HG03342 (cell line): ENCODE results near the gene ZNF365.
"Not testable (repeated sequence)": the region's sequence is repeated elsewhere in the genome, so short reads cannot be mapped to it uniquely, and the experiment has no call there.

Experiments used
- ATAC-seq: cut with Tn5 transposase; IDR thresholded peaks from one replicate; pipeline ENCODE4 v1.9.1; 2021; ENCODE audit warnings: mild to moderate bottlenecking, moderate library complexity; ENCODE audit not compliant: unreplicated experiment

The ZNF365 gene

DNA sequence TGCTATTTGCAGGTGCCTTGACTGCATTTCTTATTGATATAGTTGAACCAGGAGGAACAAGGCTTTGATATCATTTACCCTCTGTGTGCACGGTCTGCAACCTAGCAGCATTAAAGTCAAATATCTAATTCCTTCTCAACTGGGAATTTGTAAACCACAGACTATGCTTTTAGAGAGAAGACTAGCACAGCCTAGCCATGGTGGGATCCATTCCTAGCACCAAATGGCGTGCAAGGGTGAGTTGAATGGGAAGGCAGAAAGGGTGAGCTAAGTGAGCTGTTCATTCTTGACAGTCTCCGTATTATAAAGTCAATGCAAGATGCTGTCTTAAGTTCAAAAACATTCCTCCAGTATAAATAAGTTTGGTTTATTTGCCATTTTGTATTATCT lies 2.9 kb downstream of the ZNF365 start:
- ATAC-seq, result no peak

DNA sequence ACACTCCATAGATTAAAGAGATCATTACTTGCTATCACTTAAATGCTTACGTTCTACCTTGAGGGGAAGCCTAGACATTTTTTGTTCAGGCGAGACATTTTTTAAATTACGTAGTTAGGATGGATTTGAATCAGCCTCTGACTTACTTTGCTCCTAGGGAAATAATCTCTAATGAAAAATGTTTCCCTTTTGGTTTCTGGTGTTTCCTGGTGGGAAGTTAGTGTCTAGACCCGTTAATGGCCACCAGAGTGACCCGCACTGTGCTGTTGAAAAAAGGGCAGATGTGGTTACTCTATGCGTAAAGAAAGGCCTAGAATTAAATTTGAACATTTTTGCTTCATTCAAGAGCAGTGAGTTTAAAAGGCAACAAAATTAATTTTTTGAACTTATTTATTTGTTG lies 3.8 kb downstream of the ZNF365 start:
- no peak for ATAC-seq

DNA sequence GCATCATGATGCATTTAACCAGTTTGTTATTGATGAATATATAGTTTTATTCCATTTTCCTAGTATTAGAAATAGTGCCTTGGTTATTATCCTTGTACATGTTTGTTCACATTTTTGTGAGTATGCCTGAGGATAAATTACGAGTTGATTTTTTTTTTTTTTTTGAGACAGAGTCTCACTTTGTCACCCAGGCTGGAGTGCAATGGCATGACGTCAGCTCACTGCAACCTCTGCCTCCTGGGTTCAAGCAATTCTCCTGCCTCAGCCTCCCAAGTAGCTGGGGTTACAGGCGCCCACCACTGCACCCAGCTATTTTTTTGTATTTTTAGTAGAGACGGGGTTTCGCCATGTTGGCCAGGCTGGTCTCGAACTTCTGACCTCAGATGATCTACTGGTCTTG lies 4.7 kb downstream of the ZNF365 start:
- ATAC-seq, result not testable (repeated sequence)

DNA sequence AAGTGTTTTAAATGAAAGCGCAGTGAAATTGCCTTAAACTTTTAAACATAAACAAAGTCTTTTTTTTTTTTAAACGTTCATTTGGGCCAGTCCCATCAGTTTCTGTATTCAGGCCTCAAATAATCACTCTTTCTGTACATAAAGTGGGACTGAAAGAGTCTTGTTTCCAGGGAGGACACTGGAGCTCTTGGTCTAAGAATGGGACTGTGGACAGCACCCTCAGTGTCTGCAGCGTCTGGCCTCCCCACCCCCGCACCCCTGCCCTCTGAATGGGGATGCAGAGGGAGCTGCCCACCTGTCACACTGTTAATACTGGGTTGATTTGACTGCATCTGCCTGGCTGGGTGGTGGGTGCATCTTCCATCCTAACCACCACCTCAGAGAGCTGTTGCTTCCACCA lies 5.2 kb downstream of the ZNF365 start:
- ATAC-seq, result no peak

DNA sequence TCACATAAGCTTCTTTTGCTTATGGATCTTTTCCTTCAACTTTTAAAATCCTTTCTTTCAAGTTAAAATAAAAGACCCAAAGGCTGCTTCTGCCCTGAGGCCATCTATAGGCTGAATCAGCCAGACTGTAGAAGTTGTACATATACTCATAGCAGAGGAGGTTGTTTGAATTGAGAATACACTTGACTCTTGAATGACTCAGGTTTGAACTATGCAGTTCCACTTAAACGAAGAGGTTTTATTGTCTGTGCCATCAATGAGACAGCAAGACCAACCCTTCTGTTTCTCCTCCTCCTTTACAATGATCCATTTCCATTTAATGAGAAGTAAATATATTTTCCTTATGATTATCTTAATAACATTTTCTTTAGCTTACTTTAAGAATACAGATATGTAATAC lies 5.8 kb downstream of the ZNF365 start:
- no peak for ATAC-seq

DNA sequence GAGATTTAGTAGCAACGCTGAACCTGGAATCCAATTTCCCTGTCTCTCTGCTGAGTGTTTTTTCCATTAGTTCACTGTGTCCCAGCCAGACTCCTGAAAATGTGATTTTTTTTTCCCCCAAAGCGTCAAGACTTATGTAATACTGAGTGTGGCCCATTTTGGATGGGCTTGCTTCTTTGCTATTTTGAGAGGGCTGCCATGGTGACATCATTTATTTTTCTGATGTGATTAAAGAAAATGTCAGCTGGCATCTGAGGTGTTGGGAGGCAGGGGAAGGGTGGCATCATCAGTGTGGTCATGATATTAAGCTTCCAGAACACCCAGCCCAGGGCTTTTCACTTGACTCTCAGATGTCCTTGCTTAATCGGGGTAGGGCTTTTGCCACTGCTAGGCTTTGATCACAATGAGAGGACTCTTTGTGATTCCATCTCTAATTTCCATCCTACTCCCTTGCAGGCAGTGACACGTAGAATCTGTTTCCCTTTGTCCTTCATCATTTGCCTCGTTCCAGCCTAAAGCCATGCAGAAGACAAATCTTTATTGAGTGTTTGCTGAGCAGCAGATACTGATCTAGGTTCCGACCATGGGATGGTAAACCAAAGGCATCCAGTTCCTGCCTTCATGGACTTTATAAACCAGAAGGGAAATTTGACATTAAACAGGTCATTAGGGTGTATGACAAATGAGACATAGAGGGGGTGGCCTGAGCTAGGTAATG lies 7.4 kb downstream of the ZNF365 start:
- ATAC-seq, result no peak

DNA sequence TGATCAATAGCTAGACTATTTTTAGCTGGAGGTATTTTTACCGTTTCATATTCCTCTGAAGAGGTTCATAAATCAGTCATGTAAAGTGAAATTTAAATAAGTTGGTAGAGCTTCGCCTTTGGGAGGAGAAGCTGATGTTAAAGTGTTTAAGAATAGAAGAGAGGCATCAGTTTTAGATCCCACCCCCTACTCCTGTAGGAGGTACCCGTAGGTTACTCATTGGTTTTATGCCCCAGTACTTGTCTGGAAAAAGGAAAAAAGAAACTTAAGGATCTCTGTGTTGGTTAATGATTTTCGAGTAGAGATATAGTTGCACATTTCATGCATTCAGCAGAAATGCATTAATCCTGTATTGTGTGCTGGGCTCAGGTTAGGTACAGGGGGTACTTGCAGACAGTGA lies 8.7 kb downstream of the ZNF365 start:
- ATAC-seq, result no peak

DNA sequence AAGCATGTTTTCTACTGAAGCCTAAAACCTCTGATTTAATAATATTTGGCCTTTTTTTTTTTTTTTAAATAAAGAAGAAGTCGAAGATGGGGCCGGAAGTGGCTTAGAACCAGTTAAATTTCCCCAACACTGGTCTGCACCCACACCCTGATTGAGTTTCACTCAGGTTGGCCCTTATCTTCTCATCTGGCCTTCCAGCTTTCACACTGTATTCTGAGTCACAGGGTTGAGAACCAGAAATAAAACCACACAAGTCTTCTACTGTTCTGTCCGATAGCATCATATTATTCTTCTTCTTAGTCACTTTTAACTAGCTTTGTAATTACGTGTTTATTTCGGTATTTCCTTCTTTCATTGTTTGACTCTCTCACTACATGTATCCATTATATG lies 9.9 kb downstream of the ZNF365 start:
- ATAC-seq, result no peak

DNA sequence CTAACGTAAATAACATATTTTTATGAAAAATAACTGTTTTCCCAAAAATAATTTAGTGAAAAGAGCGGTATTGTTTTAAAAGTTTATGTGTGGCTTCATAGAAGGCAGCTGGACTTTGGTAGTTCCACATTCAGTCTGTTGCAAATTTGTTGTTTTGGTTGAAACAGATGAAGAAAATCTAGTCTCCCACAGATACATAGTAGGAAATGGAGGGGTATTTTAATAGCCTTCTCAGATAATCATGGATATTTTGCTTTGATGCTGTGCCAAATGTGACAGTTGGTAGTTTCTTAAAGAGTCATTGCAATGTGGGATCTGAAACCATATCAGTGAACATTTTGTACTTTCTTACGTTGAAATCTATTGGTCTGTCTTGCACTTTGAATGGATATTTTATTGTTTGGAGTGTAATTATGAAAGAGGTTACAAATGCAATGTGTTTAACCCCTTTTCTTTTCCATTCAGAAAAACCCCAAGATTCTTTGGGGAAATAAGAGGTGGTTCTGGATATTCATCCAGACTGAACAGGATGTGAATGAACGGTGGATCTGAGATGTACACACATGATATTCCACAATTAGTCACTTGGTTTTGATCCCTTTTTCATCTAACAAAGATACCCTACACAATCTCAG lies 10.4 kb downstream of the ZNF365 start:
- ATAC-seq, result no peak

DNA sequence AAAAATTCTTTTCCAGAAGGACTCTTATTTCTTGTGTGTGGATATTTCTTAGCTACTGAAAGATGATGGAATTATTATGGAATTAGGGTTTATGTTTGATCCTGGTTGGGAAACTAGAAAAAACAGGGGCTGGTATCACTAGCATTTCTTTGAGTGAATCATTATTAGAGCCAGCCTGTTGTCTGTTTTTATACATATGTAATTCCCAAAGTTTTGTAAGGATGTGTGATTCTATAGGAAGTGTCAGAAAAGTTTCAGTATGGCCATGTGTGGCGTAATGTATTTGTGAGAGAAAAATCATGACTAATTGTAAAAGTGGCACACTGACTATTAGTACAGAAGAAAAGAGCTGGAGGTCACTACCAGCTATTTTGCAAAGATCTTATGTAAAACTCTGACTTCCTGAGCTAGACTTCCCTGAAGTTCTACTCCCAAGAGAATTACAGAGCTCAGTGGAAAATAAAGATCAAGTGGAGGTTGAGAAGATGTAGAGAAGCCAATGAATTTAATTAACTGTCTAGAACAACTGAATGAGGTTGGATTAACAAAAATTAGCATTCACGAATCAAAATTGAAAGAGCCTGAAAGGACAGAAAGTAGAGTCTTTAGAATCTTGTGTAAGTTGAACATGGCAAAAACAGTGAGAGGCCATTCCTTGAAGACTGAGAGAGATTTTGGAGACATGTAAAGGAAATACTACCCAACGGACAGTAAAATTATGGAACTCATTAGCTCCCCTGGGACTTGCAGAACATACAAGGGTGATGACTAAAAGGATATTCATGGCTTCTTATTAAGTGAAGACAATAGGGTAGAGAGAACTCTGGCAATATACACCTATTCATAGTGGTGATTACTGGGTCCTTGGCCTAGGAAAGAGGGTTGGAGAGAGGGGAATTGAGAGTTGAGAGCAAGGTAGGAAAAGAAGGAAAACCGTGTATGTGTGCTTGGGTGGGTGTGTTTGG lies 12.5 kb downstream of the ZNF365 start:
- no peak for ATAC-seq

DNA sequence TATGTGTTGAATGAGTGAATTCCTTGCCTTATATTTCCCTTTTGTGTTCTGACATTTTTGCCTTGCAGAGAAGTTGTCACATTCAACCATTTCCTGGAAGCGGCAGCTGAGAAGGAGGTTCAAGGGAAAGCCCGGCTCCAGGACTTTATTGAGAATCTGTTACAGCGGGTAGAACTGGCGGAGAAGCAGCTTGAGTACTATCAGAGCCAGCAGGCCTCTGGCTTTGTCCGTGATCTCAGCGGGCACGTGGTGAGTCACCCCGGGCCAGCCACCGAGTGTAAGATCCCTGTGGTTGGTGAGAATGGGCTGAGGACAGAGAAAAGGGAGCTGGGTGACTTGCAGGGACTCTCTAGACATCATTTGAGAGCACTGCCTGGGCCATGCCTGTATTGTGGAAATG lies 14.2 kb downstream of the ZNF365 start:
- no peak for ATAC-seq

DNA sequence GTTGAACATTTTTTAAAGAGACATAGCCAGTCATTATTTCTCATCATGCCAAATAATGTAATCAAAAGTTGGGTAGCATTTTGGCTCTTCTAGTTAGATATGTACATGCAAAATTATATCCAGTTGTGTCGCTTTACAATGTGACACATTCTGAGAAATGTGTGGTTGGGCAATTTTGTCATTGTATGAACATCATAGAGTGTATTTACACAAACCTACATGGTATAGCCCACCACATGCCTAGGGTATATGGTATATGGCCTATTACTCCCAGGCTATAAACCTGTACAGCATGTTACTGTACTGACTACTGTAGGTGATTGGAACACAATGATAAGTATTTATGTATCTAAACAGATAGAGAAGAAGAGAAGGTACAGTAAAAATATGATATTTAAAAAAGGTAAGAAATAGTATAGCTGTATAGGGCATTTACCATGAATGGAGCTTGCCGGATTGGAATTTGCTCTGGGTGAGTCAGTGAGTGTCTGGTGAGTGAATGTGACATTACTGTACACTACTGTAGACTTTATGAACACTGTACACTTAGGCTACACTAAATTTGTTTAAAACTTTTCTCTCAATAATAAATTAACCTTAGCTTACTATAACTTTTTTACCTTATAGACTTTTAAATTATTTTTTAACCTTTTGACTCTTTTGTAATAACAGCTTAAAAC lies 16.5 kb downstream of the ZNF365 start:
- no peak for ATAC-seq

DNA sequence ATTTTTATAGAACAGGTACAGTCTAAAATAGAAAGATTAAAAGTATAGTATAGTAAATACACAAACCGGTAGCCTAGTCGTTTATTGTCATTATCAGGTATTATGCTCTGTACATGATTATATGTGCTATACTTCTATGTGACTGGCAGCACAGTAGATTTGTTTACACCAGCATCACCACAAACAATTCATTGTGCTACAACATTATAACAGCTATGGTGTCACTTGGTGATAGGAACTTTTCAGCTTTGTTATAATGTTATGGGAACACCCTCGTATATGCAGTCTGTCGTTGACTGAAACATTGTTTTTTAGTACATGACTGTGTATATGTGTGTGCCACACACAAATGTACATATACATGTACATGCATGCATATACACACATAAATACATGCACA lies 19.1 kb downstream of the ZNF365 start:
- no peak for ATAC-seq

DNA sequence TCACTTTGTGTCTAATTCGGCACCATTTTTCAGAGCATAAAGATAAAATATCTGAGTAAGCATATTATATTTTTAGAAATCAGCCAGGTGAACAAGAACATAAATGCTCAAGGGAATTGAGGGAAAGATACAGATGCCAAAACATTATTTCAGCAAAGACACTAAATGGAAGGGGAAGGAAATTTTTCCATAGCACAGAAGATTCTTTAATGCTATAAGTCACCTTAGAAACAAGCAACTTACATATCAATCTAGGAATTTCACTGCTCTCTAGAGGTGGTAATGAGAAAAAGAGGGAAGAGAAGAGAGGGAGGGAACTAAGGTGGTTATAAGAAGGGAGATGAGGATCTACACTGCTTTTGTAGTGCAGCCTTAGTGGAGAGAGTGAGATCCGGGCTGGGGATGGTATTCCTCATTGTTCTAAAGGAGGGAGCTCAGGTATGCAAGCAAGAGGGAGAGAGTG lies 20.4 kb downstream of the ZNF365 start:
- no peak for ATAC-seq

DNA sequence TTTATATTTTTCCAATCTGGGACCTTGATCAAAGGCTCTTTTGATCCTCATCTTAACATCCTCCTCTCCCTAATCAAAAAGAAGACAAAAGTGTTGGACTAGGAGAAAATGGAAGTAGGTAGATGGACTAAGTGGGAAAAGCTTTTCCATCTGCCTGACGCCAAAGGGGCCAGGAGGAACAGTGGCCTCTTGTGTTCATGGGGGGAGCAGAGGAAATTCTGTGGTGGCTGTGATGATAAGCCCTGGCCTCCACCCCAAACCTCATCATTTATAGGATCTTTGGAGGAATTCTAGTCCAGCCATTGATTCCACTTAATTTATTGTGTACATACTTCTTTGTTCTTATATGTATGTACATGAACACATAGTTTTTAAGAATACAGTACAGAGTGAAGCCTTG lies 21.7 kb downstream of the ZNF365 start:
- ATAC-seq, result no peak

DNA sequence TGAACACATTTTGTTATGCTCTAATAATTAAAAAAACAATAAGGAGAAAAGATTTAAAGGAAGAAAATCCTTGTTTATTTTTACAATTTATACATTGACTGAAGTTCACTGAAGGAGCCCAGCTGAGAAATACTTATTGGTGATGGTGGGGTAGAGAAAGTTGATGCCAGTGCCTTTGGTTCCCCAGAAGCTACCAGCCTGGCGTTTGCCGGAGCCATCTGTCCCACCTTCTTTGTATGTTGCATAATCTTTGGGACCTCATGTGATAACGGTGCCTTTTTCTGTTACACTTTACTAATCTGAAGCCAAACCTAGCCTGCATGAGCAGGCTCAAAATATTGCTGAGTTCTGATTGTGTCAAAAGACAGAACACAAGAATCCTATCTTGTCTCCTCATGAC lies 22.7 kb downstream of the ZNF365 start:
- ATAC-seq, result no peak

DNA sequence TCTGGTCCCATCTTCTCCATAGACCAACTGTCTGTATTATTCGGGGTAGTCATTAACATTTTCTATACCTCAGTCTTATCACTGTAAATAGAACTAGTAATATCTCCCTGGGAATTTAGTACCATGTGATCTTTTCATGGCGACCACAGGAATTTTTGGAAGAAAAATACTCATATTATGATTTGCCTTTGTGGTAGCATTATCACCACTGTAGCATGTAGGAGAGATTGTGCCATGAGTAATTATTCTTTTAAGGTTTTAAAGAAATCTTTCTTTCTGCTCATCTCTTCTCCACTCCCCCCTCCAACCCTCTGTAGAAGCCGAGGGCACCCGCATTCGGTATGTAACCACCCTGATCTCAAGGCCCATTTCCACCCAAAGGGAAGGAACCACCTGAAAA lies 25.0 kb downstream of the ZNF365 start:
- no peak for ATAC-seq

DNA sequence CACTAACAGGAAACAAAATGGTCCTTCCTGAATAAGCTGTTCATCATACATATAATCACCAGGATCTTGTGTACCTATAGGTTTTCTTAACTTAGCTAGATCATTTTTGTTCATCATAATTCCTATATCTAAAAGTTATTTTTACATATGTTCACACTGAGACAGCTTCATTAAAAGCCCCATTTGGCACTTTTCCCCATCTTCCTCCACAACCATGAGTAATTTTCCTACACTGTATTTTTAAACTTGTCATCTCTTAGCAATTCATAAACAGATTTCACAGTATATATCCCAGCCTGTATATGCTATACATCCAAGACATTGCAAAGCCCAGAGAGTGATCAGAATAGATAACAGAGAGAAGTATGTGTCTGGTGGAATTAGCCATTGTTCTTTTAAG lies 28.3 kb downstream of the ZNF365 start:
- no peak for ATAC-seq

DNA sequence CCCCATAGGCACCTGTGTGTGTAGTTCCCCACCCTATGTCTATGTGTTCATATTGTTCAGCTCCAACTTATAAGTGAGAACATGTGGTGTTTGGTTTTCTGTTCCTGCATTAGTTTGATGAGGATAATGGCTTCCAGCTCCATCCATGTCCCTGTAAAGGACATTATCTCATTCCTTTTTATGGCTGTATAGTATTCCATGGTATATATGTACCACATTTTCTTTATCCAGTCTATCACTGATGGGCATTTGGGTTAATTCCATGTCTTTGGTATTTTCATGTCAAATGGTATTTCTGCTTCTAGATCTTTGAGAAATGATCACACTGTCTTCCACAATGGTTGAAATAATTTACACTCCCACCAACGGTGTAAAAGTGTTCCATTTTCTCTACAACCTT lies 36.4 kb downstream of the ZNF365 start:
- ATAC-seq, result not testable (repeated sequence)

DNA sequence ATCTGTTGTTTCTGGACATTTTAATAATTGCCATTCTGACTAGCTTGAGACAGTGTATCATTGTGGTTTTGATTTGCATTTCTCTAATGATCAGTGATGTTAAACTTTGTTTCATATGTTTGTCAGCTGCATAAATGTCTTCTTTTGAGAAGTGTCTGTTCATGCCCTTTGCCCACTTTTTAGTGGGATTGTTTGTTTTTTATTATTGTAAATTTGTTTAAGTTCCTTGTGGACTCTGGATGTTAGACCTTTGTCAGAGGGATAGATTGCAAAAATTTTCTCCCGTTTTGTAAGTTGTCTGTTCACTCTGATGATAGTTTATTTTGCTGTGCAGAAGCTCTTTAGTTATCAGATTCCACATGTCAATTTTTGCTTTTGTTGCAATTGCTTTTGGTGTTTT lies 36.8 kb downstream of the ZNF365 start:
- ATAC-seq, result not testable (repeated sequence)

DNA sequence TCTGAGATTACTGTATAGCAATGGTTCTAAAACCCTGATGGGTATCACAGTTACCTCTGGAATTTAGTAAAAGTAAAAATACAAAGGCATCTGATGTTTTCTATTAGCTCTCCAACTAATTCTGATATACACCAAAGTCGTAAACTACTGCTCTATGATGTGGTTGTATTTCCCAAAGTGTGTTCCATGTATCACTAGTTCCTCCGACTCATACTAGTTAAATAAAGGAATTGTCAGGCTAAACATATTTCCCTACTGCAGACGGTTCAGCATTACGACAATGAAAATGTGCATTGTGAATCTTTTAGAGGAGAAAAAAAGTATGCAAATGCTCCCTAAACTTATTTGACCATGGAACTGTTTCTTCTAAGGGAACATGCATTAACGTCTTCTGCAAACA lies 38.9 kb downstream of the ZNF365 start:
- ATAC-seq, result no peak
